HG03469 (cell line): ENCODE measurements around the gene BEST2.
A peak's percentile ranks its signal among the peaks of the same experiment; 100 is the strongest.
"Not testable (repeated sequence)": the region's sequence is repeated elsewhere in the genome, so short reads cannot be mapped to it uniquely, and the experiment has no call there.

Experiments
- ATAC-seq: cut with Tn5 transposase; IDR thresholded peaks from one replicate; pipeline ENCODE4 v1.9.1; 2021; ENCODE audit warnings: mild to moderate bottlenecking, moderate library complexity, moderate number of reproducible peaks; ENCODE audit not compliant: unreplicated experiment

The BEST2 gene

DNA sequence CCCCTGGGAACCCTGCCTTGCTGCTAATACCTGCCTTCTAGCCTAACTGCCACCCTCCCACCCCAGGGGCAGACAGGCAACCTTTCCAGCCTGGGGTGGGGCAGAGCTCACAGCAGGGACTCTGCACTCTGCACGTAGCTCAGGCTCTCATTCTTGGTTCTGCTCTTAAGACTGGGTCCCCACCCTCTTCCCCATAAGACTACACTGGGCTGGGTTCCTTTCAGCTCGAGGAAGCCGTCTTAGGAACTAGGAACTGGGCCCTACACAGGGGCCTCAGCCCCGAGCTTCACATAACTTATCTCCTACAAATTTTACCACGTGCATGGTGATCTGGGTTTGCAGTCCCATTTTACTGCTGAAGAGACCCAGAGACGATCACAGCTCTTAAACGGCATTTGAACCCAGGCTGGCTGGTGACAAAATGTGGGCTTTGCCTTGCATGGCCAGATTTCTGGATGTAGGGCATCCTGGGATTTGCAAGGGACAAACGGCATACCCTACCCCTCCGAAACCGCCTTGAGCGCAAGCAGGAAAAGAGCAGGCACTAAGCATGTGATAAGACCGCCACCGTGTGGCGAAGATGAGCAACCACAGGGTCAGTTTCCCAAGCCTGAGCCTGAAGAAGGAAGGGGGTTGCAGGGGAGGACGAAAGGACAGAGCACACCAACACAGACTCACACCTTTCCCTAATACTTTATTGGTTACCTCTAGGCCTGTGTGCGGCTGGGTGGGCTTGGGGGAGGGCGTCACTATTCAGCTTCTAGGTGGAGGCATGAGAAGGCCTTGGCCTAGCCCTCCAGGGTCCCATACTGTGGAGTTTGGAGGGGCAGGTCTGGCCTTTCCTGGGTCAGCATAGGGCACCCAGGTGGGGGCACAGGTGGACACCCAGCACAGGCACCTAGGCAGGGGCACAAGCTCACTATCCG lies 44.8 kb downstream of the BEST2 start:
- ATAC-seq = no peak

- ATAC-seq = no peak
These were observed 45.6 kb downstream of the BEST2 start for GRCh38 chr19:12797141-12797587.

GRCh38 chr19:12797607-12798006 lies 46.0 kb downstream of the BEST2 start:
- ATAC-seq = not testable (repeated sequence)

GRCh38 chr19:12799742-12800465 lies 48.3 kb downstream of the BEST2 start:
- no peak for ATAC-seq

GRCh38 chr19:12800466-12800770 lies 48.8 kb downstream of the BEST2 start:
- ATAC-seq = no peak

DNA sequence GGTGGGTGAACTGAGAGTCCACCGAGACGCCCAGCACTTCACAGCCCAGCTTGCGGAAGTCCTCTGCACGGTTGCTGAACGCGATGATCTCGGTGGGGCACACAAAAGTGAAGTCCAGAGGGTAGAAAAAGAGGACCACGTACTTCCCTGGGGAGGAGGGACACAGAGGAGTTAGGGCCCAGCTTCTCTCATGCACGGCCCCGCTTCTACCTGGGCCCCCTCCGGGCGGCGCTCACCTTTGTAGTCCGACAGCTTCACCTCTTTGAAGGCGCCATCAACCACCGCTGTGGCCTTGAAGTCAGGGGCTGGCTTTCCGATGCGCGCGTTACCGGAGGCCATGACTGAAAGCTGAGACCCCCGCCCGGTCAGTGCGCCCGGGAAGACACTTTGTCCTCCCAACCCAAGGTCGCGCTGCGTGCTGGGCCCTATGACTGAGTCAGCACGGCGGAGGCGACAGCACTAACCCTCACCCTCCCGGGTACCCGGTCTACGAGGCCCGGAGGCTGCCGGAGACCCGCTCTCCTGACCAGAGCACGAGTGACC lies 49.4 kb downstream of the BEST2 start:
- ATAC-seq = no peak

GRCh38 chr19:12801466-12802266 lies 50.1 kb downstream of the BEST2 start, which contains the start of the genes PRDX2 and THSD8:
TSS of gene PRDX2 (minus strand) at chr19:12801800. CDS start at chr19:12801261, 539 bp downstream.
TSS of gene THSD8 (plus strand) at chr19:12802069. CDS start at chr19:12802072, 3 bp downstream.
- ATAC-seq = no peak

GRCh38 chr19:12802267-12803106 lies 50.9 kb downstream of the BEST2 start:
- no peak for ATAC-seq

- no peak for ATAC-seq
These were observed 52.5 kb downstream of the BEST2 start for GRCh38 chr19:12804051-12804450.

DNA sequence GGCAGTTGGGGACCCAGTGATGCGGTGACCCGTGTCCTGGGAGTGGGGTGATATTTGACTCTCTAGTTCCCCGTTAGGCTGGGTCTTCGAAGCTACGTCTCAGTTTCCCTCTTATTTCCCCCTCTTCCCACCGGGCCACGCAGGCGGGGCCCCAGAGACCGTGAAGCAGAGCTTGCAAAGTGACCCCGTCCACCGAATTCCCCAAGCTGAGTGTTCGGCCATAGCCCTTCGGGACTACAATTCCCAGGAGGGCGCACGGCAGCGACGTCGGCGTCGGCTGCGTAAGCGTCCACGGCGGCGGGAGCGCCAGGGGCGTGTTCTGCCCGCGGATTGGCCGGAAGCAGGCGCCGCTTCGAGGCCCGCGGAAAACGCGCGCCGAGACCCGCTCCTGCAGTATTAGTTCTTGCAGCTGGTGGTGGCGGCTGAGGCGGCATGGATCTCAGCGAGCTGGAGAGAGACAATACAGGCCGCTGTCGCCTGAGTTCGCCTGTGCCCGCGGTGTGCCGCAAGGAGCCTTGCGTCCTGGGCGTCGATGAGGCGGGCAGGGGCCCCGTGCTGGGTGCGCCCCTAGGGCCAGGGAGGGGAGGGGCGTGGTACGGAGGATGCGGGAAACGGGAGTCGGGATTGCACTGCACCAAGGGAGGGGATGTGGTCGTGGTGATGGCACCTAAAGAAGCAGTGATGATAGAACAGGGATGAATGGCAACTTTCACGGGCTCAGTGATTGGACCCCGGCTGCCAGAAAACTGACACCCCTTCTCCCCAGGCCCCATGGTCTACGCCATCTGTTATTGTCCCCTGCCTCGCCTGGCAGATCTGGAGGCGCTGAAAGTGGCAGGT lies 54.9 kb downstream of the BEST2 start, which contains the start of gene RNASEH2A:
TSS of gene RNASEH2A (plus strand) at position 343 of the 840 bp plus-strand sequence. CDS start at position 433, 90 bp downstream.
- ATAC-seq = peak; percentile 39
